ENCODE data around the gene JAM3. TPM values are rescaled to one million over a fixed set of nuclear protein-coding genes. Genes with fewer than 3 reads are reported as not detected.

Gene JAM3
- total and polyA plus RNA-seq, 2 of the 13 experiments (the other 11 are each of a cell fraction or from before 2014, with no cell fraction given): 0.98 to 2.8 TPM

DNA sequence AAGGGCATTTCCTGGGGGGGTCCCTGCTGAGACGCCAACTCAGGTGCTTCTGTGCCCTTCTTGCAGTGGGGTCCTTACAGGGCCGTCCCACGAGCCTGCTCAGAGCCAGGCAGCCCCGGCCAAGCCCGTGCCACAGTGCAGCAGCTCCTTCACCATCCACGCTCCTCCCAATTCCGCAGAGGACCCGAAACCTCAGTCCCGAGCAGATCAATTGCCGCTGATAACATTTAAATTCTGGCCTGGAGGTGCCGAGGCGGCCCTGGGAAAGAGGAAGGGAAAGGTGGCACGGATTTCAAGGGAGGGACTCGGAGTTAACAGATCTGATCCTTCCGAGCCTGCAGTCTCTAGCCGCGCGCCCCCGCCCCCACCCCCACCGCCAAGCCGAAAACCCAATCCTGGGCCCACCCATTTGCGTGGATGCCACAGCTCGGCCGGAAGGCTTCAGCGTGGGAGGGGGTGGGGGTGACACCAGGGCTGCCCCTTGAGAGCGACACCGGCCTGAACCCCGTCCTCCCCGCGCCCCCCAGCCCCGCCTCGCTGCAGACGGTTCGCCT, 32.3 kb upstream of the JAM3 start (continued):
- no peak for TF ChIP-seq ZEB1 (IDR thresholded peaks at IDR 0.05; ENCODE audit: insufficient replicate concordance, low read depth)

DNA sequence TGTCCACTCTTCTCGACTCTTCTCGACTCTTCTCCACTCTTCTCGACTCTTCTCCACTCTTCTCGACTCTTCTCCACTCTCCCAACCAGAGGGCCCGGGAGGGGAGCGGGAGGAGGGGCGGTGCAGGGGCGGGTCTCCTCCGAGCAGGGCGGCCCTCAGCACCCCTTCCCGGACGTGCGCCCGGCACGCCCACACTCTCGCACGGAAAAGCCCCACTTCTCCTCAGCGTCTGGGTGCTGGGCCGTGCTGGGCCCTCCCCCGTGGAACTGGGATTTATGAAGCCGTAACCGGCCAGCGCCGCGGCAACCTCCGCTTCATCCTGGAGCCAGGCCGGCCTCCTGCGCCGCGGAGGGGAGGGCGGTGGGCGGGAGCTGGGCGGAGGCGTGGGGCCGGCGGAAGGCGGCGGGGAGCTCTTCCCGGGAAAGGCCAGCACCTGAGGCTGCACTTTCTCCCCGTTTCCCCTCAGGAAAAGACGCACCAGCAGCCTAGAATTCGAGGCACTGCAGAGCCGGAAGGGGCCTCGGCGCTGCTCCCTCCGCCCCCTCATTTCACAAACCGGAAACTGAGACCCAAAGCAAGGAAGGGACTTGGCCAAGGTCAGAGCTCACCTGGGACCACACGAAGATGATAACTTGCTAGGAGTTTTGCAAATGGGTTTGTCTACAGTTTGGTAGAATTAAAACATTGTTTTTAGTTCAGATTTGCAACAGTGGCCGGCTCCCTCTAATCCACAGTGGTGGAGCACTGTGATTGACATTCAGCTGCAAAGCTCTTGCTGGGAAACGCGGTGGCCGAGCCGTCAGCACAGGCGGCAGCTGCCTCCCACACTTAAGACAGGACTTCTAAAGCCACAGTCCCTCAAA, 31.6 kb upstream of the JAM3 start:
- peaks cover 9 to 80% of the 10 kb centered on the region in 2 experiments; a peak in 4 of 5 replicates for H3K27me3 ChIP-seq (ENCODE audit: control insufficient read depth in 1 of 2, insufficient read depth in 2 of 2, low read length in 2 of 2)
- no peak for DNase-seq (ENCODE audit: low spot score)
- TF ChIP-seq SALL1 (CRISPR knock-in tag; IDR thresholded peaks at IDR 0.05): peak; percentile 18; the same call in 1 of the 2 replicates
- TF ChIP-seq, protein P1, sequence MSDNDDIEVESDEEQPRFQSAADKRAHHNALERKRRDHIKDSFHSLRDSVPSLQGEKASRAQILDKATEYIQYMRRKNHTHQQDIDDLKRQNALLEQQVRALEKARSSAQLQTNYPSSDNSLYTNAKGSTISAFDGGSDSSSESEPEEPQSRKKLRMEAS (IDR thresholded peaks at IDR 0.05): 0 out of 2 replicates have a peak, but pooled peaks have one; percentile 19
- TF ChIP-seq ZSCAN25 (CRISPR knock-in tag; IDR thresholded peaks at IDR 0.05): 0 out of 2 replicates have a peak, but pooled peaks have one; percentile 37
- TF ChIP-seq ZNF232 (CRISPR knock-in tag; IDR thresholded peaks at IDR 0.05; ENCODE audit: borderline replicate concordance): no peak
- TF ChIP-seq GABPB1 (CRISPR knock-in tag; IDR thresholded peaks at IDR 0.05): peak; percentile 74
- TF ChIP-seq ETV5 (CRISPR knock-in tag; IDR thresholded peaks at IDR 0.05; ENCODE audit: borderline replicate concordance): no peak; the same call in 1 of the 2 replicates
- TF ChIP-seq ELF1 (CRISPR knock-in tag; IDR thresholded peaks at IDR 0.05): 0 out of 2 replicates have a peak, but pooled peaks have one; percentile 15
- 0 out of 2 replicates have a peak, but pooled peaks have one; percentile 19 for TF ChIP-seq ZFY (CRISPR knock-in tag; IDR thresholded peaks at IDR 0.05)
- peak; percentile 46 for TF ChIP-seq ZNF687 (CRISPR knock-in tag; IDR thresholded peaks at IDR 0.05)
- 0 out of 2 replicates have a peak, but pooled peaks have one; percentile 45 for TF ChIP-seq SP5 (CRISPR knock-in tag; IDR thresholded peaks at IDR 0.05; ENCODE audit: borderline replicate concordance, low read depth)
- peak; percentile 38 for TF ChIP-seq GABPA (IDR thresholded peaks at IDR 0.05; ENCODE audit: low read depth, low read length)
- TF ChIP-seq GABPA (CRISPR knock-in tag; IDR thresholded peaks at IDR 0.05; ENCODE audit: low read depth): peak; percentile 74
- no peak overlapping the region for H2AFZ ChIP-seq (ENCODE audit: low read length)
- no peak overlapping the region for H3K27ac ChIP-seq (ENCODE audit: extremely low read length, insufficient read depth, low read length)
- FAIRE-seq: no peak
- H3K36me3 ChIP-seq (replicated peaks in 1 of 2; ENCODE audit: control insufficient read depth in 1 of 2, insufficient read depth in 2 of 2, low read length in 2 of 2): no peaks in the 10 kb centered on the region
- 23% methylated on average over 33 of the region's 54 CpGs for WGBS (ENCODE audit: low lambda C conversion rate)
- H3K4me2 ChIP-seq (ENCODE audit: low read depth, low read length): peak overlapping the region; percentile 67
- H3K4me1 ChIP-seq (ENCODE audit: insufficient read depth, low read length): no peaks in the 10 kb centered on the region
- H3K9me3 ChIP-seq (ENCODE audit: low read length): no peaks in the 10 kb centered on the region
- ChIA-PET POLR2A (no interaction called here), CTCF (ENCODE audit: low intra/inter-chr PET ratio, low total read pairs) (no interaction called here)
- no TSS peak for BruUV-seq (replicated peaks)
- H3K79me2 ChIP-seq (ENCODE audit: insufficient read depth, low read length): no peaks in the 10 kb centered on the region
- ATAC-seq: peak; percentile 62
- in situ Hi-C loops (cut with HindIII; ENCODE audit: extremely low pct_ligation_motif_present, low pct_unique_long_range_greater_than_20kb): no loop called here
- no peak overlapping the region for H3K9ac ChIP-seq (ENCODE audit: insufficient read depth, low read depth, low read length)
- H4K20me1 ChIP-seq (ENCODE audit: insufficient read depth, low read length): no peaks in the 10 kb centered on the region
- intact Hi-C loops (cut with micrococcal nuclease; ENCODE audit: unreplicated experiment): no loop called here
- H3K4me3 ChIP-seq (replicated peaks in 1 of 3; ENCODE audit: insufficient read depth in 1 of 3, low read depth in 2 of 3, low read length in 3 of 3): peak overlapping the region; percentile 34 to 57 (median 35); a peak in 3 of 6 replicates
